HK-2 (cell line): Measurements from ENCODE around the gene EGFL7.

Experiments
- DNase-seq: peaks from one replicate; pipeline ENCODE4 v3.0.0-alpha.2; 2018; ENCODE audit not compliant: unreplicated experiment

EGFL7 gene

GRCh38 chr9:136644343-136644592 is 18.4 kb upstream of the EGFL7 start:
- DNase-seq, result no peak

GRCh38 chr9:136644593-136645351 is 17.9 kb upstream of the EGFL7 start:
- DNase-seq, result peak; percentile 83

GRCh38 chr9:136645352-136645902 is 17.3 kb upstream of the EGFL7 start:
- DNase-seq, result no peak

DNA sequence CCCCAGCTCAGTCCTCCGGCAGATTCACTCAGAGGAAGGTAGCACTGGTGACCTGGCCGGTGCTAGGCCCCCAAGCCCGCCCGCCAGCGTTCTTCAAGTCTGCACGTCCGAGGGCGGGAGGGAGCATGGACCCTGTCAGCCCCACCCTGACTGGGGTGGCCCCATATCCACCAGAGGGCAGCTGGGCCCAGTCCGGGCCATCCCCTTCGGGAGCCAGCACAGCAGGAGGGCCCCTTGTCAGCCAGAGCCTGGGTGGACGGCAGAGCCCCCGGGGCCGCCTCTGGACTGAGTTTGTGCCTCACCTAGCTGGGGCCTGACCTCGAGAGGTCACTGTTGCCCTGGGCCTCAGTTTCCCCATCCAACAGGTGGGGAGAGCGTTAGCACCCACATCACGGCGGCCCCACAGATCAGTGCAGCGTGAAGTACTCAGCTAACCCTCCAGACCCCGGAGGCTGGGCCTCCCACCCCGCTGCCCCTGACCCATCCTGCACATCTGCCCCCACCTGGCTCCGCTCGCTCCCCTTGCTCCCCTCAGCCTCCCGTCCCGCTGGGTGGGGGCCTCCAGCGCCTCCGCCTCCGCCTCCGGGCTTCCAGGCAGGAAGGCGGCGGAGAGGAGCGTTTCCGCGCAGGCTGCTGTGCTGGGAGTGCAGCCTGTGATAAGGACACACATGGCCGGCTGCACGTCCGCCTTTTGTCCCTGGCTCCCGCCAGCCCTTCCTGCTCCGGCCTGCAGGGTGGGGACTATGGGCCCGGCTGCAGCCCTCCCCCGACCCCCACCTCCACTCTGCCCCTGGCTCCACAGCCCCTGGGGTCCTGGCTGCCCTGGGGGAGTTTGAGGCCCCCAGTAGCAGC is 16.6 kb upstream of the EGFL7 start:
- no peak for DNase-seq

GRCh38 chr9:136646827-136647711 is 15.6 kb upstream of the EGFL7 start:
- no peak for DNase-seq

DNA sequence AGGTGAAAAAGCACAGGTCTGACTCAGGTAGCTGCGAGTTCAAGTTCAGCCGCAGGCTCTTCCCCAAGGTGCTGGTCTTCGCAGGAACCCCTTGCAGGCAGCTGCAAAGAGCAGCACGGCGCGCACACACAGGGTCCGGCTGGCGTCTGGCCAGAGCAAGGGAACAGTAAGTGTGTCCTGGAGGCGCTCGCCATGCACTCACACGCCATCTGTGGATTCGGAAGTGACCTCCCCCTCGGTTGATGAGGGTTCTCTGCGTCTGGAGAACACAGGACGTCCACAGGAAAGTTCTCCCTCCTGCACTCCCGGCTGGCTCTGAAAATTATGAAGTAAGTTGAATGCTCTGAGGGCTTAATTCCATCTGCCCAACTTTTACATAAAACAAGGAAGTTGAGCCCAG is 14.0 kb upstream of the EGFL7 start:
- no peak for DNase-seq

GRCh38 chr9:136650021-136650420 is 12.7 kb upstream of the EGFL7 start:
- DNase-seq, result no peak

GRCh38 chr9:136650648-136651047 is 12.1 kb upstream of the EGFL7 start:
- no peak for DNase-seq

GRCh38 chr9:136651860-136652259 is 10.9 kb upstream of the EGFL7 start:
- no peak for DNase-seq

GRCh38 chr9:136653323-136654079 is 9.2 kb upstream of the EGFL7 start:
- no peak for DNase-seq

DNA sequence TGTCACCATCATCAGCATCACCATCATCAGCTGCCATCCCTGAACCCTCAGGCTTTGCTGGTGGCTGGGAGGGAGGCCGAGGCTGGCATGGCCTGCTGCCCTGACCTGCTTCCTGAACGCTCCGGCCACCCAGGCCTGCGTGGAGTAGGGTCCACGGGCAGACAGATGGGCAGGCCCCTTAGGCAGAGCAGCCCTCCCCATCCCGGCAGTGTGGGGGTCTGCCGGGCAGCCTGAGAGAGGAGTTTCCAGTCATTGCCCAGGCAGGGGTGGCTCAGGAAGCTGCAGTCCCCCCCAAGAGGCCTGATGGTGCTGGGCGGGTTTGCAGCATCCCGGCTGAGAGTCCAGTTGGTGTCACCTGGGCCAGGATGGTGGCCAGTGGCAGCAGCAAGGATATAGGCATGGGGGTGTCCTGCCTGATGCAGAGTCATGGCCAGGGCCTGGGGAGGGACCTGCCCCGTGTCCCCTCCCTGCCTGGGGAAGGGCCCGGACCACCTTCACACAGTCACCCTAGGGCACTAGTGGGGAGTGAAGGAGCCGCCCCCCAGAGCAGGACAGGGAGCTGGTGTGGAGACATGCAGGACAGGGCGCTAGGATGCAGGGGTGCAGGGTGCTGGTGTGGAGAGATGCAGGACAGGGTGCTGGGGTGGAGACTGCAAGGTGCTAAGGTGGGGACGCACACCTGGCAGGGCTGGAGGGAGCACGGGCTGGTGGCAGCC is 7.7 kb upstream of the EGFL7 start:
- no peak for DNase-seq

- DNase-seq, result no peak
These were observed 7.1 kb upstream of the EGFL7 start for GRCh38 chr9:136655536-136656182.

DNA sequence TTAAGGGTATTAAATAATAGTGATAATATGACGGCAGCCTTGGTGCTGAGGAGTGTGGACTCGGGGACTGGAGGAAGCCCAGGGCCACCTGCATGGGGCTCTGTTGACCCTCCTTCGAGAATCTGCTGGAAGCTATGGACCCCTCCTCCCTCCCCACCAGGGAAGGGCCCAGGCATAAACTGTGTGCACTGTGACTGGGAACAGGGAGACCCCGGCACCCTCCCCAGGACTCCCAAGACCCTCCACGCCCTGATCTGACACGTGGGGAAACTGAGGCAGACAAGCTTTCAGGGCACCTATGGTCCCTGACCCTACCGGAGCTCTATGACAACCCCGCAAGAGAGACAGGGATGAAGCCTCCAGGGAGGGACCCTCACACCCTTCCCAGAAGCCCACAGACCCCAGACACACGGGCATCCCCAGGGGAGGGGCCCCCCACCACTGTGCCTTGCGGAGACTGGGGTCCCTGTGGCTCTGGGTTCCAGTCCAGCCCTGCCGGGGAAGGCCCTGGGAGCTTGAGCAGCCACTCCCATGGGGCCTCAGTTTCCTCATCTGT is 6.5 kb upstream of the EGFL7 start:
- no peak for DNase-seq

DNA sequence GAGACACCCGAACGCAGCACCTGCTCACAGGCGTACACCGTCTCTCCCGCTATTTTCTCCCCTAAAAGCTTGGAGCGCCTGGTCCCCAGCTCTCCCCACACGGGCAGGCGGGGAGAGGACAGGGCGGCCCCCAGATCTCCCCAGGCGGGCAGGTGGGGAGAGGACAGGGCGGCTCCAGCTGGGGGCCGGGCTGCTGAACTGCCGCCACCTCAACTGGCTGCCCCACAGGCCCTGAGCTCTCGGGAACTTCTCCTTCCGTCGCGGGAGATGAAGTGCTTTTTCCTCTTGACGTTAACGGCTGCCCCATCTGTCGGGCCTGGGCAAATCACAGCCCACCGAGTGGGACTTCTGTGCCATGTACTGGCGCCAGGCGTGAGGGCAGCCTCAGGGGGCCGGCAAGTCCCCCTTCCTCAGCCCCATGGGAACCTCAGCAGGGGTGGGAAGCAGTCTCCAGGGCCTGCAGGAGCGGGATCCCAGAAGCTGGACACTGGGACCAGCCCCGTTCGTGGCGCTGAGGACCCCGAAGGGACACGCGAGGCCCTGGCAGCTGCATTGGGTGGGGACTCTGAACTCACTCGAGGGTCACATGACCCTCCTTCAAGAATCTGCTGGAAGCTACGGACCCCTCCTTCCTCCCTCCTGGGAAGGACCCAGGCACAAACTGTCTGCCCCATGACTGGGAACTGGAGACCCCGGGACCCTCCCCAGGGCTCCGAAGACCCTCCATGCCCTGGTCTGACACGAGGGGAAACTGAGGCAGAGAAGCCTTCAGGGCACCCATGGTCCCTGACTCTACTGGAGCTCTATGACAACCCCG is 5.7 kb upstream of the EGFL7 start:
- no peak for DNase-seq

- no peak for DNase-seq
These were observed 4.5 kb upstream of the EGFL7 start for GRCh38 chr9:136657974-136658848.

- no peak for DNase-seq
These were observed 3.7 kb upstream of the EGFL7 start for GRCh38 chr9:136658849-136659535.
